VCaP (cell line): Measurements from ENCODE around the gene CD209.
"Not testable (repeated sequence)": the region's sequence is repeated elsewhere in the genome, so short reads cannot be mapped to it uniquely, and the experiment has no call there.

Source experiments
- H3K27ac ChIP-seq: fragments of 450-650 bp; 2 replicates; pipeline ENCODE4 v1.5.1; 2017
- TF ChIP-seq, protein P1 (sequence below): fragments of 450-650 bp; conservative IDR thresholded peaks from 2 replicates; pipeline ENCODE4 v1.5.1; 2017; ENCODE audit warnings: mild to moderate bottlenecking, moderate library complexity

Gene CD209

DNA sequence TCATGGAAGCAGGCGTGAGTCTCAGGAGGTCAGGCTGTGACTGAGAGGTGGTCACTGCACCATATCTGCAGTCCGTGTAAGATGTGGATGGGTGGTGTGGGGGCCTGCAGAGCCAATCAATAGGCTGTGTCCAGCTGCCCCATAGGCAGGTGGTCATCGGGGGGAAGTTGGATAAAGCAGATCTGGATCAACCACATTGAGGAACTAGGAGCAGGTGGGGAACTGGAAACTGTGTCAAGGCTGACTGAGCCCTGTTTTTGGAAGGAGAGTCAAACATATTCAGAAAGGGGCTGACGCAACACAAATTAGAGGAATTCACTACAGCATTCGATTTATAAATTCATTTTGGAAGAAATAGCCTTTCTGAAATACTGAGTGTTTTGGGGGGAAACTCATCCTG is 30.7 kb upstream of the CD209 start:
- H3K27ac ChIP-seq = no peak overlapping the region
- TF ChIP-seq, protein P1, sequence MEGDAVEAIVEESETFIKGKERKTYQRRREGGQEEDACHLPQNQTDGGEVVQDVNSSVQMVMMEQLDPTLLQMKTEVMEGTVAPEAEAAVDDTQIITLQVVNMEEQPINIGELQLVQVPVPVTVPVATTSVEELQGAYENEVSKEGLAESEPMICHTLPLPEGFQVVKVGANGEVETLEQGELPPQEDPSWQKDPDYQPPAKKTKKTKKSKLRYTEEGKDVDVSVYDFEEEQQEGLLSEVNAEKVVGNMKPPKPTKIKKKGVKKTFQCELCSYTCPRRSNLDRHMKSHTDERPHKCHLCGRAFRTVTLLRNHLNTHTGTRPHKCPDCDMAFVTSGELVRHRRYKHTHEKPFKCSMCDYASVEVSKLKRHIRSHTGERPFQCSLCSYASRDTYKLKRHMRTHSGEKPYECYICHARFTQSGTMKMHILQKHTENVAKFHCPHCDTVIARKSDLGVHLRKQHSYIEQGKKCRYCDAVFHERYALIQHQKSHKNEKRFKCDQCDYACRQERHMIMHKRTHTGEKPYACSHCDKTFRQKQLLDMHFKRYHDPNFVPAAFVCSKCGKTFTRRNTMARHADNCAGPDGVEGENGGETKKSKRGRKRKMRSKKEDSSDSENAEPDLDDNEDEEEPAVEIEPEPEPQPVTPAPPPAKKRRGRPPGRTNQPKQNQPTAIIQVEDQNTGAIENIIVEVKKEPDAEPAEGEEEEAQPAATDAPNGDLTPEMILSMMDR = no peak

GRCh38 chr19:7775761-7776160 is 28.4 kb upstream of the CD209 start:
- TF ChIP-seq, protein P1 = no peak
- H3K27ac ChIP-seq = no peak overlapping the region

- no peak overlapping the region for H3K27ac ChIP-seq
- TF ChIP-seq, protein P1 = no peak
Observed at GRCh38 chr19:7773841-7774240, 26.5 kb upstream of the CD209 start.

DNA sequence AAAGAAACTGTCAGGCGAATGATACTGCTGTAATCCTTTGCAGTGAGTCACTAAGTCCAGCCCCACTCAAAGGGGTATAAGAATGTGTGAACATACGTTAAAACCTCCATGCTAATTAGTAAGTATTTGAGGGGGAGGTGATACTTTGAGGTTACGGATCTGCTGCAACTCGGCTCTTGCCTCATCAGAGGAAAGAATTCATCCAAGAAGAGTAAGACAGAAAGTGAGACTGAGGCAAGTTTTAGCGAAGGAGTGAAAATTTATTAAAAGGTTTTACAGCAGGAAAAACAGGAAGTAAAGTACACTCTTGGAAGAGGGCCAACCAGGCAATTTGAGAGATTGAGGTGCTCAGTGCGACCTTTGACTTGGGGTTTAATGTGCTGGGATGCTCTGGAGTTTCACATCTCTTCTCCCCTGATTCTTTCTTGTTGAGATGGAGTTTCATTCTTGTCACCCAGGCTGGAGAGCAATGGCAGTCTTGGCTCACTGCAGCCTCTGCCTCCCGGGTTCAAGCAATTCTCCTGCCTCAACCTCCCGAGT is 25.5 kb upstream of the CD209 start:
- TF ChIP-seq, protein P1 = no peak
- no peak overlapping the region for H3K27ac ChIP-seq

DNA sequence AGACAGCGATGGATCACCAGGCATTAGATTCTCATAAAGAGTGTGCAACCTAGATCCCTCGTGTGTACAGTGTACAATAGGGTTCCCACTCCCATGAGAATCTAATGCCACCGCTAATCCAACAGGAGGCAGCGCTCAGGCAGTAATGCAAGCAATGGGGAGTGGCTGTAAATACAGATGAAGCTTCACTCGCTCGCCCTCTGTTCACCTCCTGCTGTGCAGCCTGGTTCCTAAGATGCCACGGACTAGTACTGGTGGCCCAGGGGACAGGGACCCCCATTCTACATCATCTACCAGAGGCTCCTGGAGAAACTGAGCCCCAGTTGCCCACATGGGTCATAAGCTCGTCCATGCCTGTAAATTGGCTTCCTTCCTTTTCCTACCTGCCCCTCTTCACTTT is 23.7 kb upstream of the CD209 start:
- TF ChIP-seq, protein P1 = no peak
- no peak overlapping the region for H3K27ac ChIP-seq

- H3K27ac ChIP-seq = no peak overlapping the region
- TF ChIP-seq, protein P1 = no peak
Observed at GRCh38 chr19:7769171-7769570, 21.8 kb upstream of the CD209 start.

DNA sequence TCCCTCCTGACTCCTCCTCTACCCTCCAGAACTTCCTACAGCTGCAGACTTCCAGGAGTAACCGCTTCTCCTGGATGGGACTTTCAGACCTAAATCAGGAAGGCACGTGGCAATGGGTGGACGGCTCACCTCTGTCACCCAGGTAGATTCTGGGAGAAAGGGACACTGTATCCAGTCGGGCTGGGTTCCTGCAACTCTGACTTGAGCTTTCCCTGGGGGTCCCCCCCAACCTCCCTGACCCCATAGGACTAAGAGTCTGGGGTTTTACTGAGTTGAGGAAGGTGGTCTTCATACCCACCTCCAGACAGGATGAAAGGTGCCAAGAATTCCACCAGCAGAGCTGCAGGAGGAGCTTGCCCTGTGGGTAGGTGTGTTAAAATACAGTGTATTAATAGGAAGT is 20.2 kb upstream of the CD209 start:
- no peak overlapping the region for H3K27ac ChIP-seq
- TF ChIP-seq, protein P1 = no peak

DNA sequence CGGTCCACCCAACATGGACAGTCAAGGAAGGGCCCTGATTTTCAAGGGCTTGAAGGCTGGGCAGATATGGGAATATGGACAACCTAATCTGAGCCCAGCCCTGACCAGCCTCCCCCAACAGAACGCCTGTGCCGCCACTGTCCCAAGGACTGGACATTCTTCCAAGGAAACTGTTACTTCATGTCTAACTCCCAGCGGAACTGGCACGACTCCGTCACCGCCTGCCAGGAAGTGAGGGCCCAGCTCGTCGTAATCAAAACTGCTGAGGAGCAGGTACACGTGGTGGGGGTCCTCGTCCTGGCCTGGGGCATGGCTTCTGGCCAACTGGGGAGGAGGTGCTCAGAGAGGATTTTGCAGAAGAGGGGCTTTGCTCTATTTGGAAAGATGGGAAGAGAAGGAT is 19.2 kb upstream of the CD209 start:
- no peak overlapping the region for H3K27ac ChIP-seq
- TF ChIP-seq, protein P1 = no peak

DNA sequence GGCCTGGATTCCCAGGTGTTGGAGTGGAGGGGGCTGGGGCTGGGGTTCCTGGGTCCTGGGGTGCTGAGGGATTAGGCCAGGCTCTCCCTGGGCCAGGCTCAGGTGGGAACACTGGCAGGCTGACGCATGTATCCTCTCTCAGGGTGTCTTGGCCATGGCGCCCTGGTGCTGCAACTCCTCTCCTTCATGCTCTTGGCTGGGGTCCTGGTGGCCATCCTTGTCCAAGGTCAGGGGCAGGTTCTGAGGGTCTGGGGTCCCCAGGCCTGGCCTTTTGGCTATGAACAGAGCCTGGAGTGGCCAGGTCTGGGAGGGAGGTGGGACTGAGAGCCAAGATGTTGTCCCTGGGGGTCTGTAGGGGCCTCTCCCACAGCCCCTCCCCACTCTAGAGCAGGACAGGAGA is 17.7 kb upstream of the CD209 start:
- H3K27ac ChIP-seq = not testable (repeated sequence)

DNA sequence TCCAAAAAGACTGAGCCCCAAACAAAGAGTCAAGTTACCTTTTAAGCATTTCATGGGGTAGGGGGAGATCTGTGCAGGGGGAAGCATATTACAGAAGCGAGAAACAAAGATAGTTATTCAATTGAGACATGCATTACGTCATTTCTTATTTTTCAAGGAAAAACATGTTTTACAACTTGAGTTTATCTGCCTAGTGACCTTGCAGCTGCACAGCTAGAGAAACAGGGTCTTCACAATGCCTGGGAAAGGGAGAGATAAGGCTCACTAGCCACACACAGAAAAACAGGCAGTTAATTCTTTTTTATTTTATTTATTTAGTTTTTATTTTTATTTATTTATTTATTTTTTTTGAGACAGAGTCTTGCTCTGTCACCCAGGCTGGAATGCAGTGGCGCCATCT is 16.8 kb upstream of the CD209 start:
- H3K27ac ChIP-seq = not testable (repeated sequence)
